22Rv1 (cell line): ENCODE measurements around the gene ADIPOR2.

Experiments
- CTCF ChIP-seq: fragments of 450-650 bp; IDR thresholded peaks from 2 replicates; pipeline ENCODE4 v1.5.1; 2017; ENCODE audit warnings: mild to moderate bottlenecking
- ZFX ChIP-seq: fragments of 450-650 bp; IDR thresholded peaks from 2 replicates; pipeline ENCODE4 v1.6.1; 2017; ENCODE audit warnings: antibody characterized with exemption, borderline replicate concordance

GRCh38 chr12:1650978-1651361, 39.9 kb upstream of the ADIPOR2 start:
- TF ChIP-seq CTCF (no peak), ZFX (no peak)
